Esophagus squamous epithelium (tissue), 5 donors: ENCODE measurements around the gene MED8. TPM values are rescaled to one million over a fixed set of nuclear protein-coding genes. Genes with fewer than 3 reads are reported as not detected.

Source experiments
- DNase-seq: peaks from one replicate; lab custom pipeline; 2025; lab: John Stamatoyannopoulos, UW
- H3K27ac ChIP-seq, 4 donors: fragments of 200-600 bp; sonication (generic); one replicate each; pipeline ENCODE4 v1.5.1; 2016 to 2019; ENCODE audit warnings: mild to moderate bottlenecking in 1 of 4
- H3K27me3 ChIP-seq, 4 donors: fragments of 200-600 bp; sonication (generic); 1 replicate in 3 of 4; 2 replicates in 1 of 4; pipeline versions ENCODE4 v1.5.1 to v1.6.0; 2017 to 2021; ENCODE audit warnings: antibody characterized with exemption in 1 of 4
- H3K36me3 ChIP-seq, 3 donors: fragments of 200-600 bp; sonication (generic); one replicate each; pipeline ENCODE4 v1.5.1; 2016 to 2019
- H3K4me1 ChIP-seq, 3 donors: fragments of 200-600 bp; sonication (generic); one replicate each; pipeline ENCODE4 v1.5.1; 2017 to 2019
- H3K4me3 ChIP-seq, 4 donors: fragments of 200-600 bp; sonication (generic); 1 replicate in 3 of 4; 2 replicates in 1 of 4; pipeline ENCODE4 v1.5.1; 2016 to 2019; ENCODE audit warnings: mild to moderate bottlenecking in 2 of 4, moderate library complexity in 1 of 4
- H3K9me3 ChIP-seq, 3 donors: fragments of 200-600 bp; sonication (generic); one replicate each; pipeline ENCODE4 v1.5.1; 2016 to 2019
- CTCF ChIP-seq, 6 experiments: fragments of 450-650 bp in 4 of 6; fragments of 200-600 bp in 2 of 6; sonication (generic) in 2 of 6; IDR thresholded peaks; one replicate each; pipeline ENCODE4 v1.5.1; 2016 to 2019; ENCODE audit warnings: antibody characterized with exemption in 6 of 6, mild to moderate bottlenecking in 4 of 6, moderate library complexity in 4 of 6
- POLR2A ChIP-seq, 4 donors: fragments of 450-650 bp; IDR thresholded peaks; one replicate each; pipeline ENCODE4 v1.6.1; 2017; ENCODE audit warnings: antibody characterized with exemption in 4 of 4, mild to moderate bottlenecking in 4 of 4, moderate library complexity in 3 of 4
- WGBS, 2 donors: methylation state at CpG; one replicate each; pipeline ENCODE4 v1.1.5; 2018; 5-methylcytosine and 5-hydroxymethylcytosine counted together
- intact Hi-C: fragments of 100-400 bp; cut with DNase I; formaldehyde crosslinking; loops from one replicate; pipeline ENCODE4 v1.15.0; 2022
- total RNA-seq, 4 donors: library from RNA; depleted of rRNA; stranded (reverse); fragments of >200 nt; gene quantifications; one replicate each; pipeline ENCODE4 v1.1.0, GENCODE V29; 2016
- donor health status: DM: yes; HTN: yes; CAD: no.

The MED8 gene
- total RNA-seq, 4 donors from 2014 or later = 34.5 to 60.1 (median 38.6) TPM

- H3K27me3 ChIP-seq = no peaks in the 10 kb centered on the region
- H3K9me3 ChIP-seq = no peaks in the 10 kb centered on the region
- DNase-seq = no peak
- peak overlapping the region; percentile 91 to 97 (median 94) for H3K27ac ChIP-seq
- intact Hi-C loops = no loop called here
- H3K4me3 ChIP-seq = peak overlapping the region in 2 of 4 donors; percentile 75 to 98
- peaks cover 23 to 48% (median 34%) of the 10 kb centered on the region in 3 donors for H3K36me3 ChIP-seq
- 44 to 64% methylated on average over 4 of the region's 4 CpGs for WGBS, 2 donors
- no peak for TF ChIP-seq CTCF (IDR thresholded peaks at IDR 0.05)
- TF ChIP-seq POLR2A (IDR thresholded peaks at IDR 0.05) = no peak
- H3K4me1 ChIP-seq = peaks cover 23 to 42% (median 24%) of the 10 kb centered on the region in 3 donors
Observed at GRCh38 chr1:43387976-43388599, 1.5 kb downstream of the MED8 start.

GRCh38 chr1:43386676-43387075 is 2.9 kb downstream of the MED8 start:
- WGBS, 2 donors = 83 to 90% methylated on average over 6 of the region's 6 CpGs
- Histone ChIP-seq H3K4me1 (peaks cover 23 to 42% (median 24%) of the 10 kb centered on the region in 3 donors), H3K36me3 (peaks cover 23 to 62% (median 37%) of the 10 kb centered on the region in 3 donors), H3K27ac (peak overlapping the region in 3 of 4 donors; percentile 35 to 70 (median 55)), H3K4me3 (no peak overlapping the region), H3K9me3 (no peaks in the 10 kb centered on the region), H3K27me3 (no peaks in the 10 kb centered on the region)
- intact Hi-C loops = no loop called here
- TF ChIP-seq POLR2A (IDR thresholded peaks at IDR 0.05) (no peak), CTCF (IDR thresholded peaks at IDR 0.05) (no peak)
- no peak for DNase-seq

GRCh38 chr1:43383449-43383848 is 6.2 kb downstream of the MED8 start:
- TF ChIP-seq POLR2A (IDR thresholded peaks at IDR 0.05) = no peak
- peak in 2 of 6 experiments; percentile 4 to 22 for TF ChIP-seq CTCF (IDR thresholded peaks at IDR 0.05)
- peaks cover 23 to 82% (median 37%) of the 10 kb centered on the region in 3 donors for H3K36me3 ChIP-seq
- no peak for DNase-seq
- no peaks in the 10 kb centered on the region for H3K27me3 ChIP-seq
- H3K4me3 ChIP-seq = no peak overlapping the region
- H3K27ac ChIP-seq = no peak overlapping the region
- H3K4me1 ChIP-seq = peaks cover 5 to 20% (median 7%) of the 10 kb centered on the region in 3 donors
- 88 to 100% methylated on average over 2 of the region's 2 CpGs for WGBS, 2 donors
- intact Hi-C loops = no loop called here
- no peaks in the 10 kb centered on the region for H3K9me3 ChIP-seq

- H3K9me3 ChIP-seq = no peaks in the 10 kb centered on the region
- intact Hi-C loops = no loop called here
- no peak for TF ChIP-seq POLR2A (IDR thresholded peaks at IDR 0.05)
- TF ChIP-seq CTCF (IDR thresholded peaks at IDR 0.05) = no peak
- no peaks in the 10 kb centered on the region for H3K27me3 ChIP-seq
- peaks cover 0 to 7% (median 0%) of the 10 kb centered on the region in 3 donors for H3K4me1 ChIP-seq
- H3K36me3 ChIP-seq = peaks cover 23 to 79% (median 37%) of the 10 kb centered on the region in 3 donors
- peak overlapping the region in 1 of 4 donors; percentile 5 for H3K27ac ChIP-seq
- WGBS, 2 donors = 35 to 70% methylated on average over 3 to 5 of the region's 6 CpGs
- no peak for DNase-seq
- no peak overlapping the region for H3K4me3 ChIP-seq
Observed at GRCh38 chr1:43382027-43382779, 7.4 kb downstream of the MED8 start.

- Histone ChIP-seq H3K27me3 (no peaks in the 10 kb centered on the region), H3K4me1 (peaks cover 0 to 2% (median 0%) of the 10 kb centered on the region in 3 donors), H3K27ac (peak overlapping the region in 1 of 4 donors; percentile 5), H3K4me3 (no peak overlapping the region), H3K36me3 (peaks cover 21 to 73% (median 34%) of the 10 kb centered on the region in 3 donors), H3K9me3 (no peaks in the 10 kb centered on the region)
- intact Hi-C loops = no loop called here
- WGBS, 2 donors = 61 to 64% methylated on average over 3 of the region's 3 CpGs
- no peak for TF ChIP-seq CTCF (IDR thresholded peaks at IDR 0.05)
- TF ChIP-seq POLR2A (IDR thresholded peaks at IDR 0.05) = peak in 1 of 4 donors; percentile 8
- DNase-seq = no peak
Observed at GRCh38 chr1:43381612-43382011, 8.0 kb downstream of the MED8 start.
